ENCODE results near the gene TBC1D9B. TPM values are rescaled to one million over a fixed set of nuclear protein-coding genes. Genes with fewer than 3 reads are reported as not detected.

TBC1D9B gene
- total RNA-seq, 2 experiments from 2014 or later, result 92.4 to 94.6 TPM

DNA sequence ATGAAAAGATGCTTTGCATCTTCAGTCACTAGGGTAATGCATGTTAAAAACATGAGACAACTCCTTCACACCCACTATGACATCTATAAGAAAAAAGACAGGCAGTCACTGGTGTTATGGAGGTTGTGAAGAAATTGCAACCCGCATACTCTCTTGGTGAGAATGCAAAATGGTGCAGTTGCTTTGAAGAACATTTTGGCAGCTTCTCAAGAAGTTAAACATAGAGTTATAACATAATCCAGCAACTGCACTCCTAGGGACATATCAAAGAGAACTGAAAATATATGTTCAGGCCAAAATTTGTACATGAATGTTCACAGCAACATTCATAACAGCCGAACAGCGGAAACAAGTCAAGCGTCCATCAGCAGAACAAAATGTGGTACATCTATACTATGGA is 46.3 kb upstream of the TBC1D9B start:
- ATAC-seq, result no peak
- Mint-ChIP-seq H3K27me3 (no peaks in the 10 kb centered on the region), H3K36me3 (ENCODE audit: low read depth) (no peaks in the 10 kb centered on the region), H3K4me1 (ENCODE audit: low read depth) (no peaks in the 10 kb centered on the region), H3K27ac (no peak overlapping the region), H3K4me3 (no peak overlapping the region), H3K9me3 (no peaks in the 10 kb centered on the region)
- no peak for TF ChIP-seq CTCF (IDR thresholded peaks at IDR 0.05)
- POLR2A ChIA-PET, result no interaction called here
- intact Hi-C loops (cut with micrococcal nuclease), result no loop called here
- CTCF ChIA-PET, result no interaction called here
- DNase-seq, result no peak

DNA sequence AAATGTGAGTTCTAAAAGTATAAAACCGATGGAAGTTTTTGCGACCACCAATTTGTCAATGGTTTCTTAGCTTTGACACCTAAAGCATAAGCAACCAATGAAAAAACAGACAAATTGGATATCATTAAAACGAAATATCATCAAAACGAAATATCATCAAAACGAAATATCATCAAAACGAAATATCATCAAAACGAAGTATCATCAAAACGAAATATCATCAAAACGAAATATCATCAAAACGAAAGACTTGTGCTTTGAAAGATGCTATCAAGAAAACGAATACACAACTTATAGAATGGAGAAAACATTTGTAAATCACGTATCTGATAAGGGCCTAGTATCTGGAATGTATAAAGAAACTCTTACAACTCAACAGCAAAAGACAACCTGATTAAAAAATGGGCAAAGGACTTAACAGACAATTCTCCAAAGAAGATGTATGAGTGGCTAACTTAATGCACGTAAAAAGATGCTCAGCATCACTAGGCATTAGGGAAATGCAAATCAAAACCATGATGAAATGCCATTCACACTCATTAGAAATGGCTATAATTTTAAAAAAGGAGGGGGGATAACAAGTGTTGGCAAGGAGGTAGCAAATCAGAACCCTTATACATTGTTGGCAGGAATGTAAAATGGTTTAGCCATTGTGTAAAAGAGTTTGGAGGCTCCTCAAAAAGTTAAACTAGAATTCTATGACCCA is 29.4 kb upstream of the TBC1D9B start:
- ATAC-seq (no peak), DNase-seq (no peak)
- no peak for TF ChIP-seq CTCF (IDR thresholded peaks at IDR 0.05)
- ChIA-PET POLR2A (no interaction called here), CTCF (no interaction called here)
- Mint-ChIP-seq H3K27me3 (peaks cover 1% of the 10 kb centered on the region), H3K27ac (no peak overlapping the region), H3K36me3 (ENCODE audit: low read depth) (no peaks in the 10 kb centered on the region), H3K9me3 (no peaks in the 10 kb centered on the region), H3K4me3 (no peak overlapping the region), H3K4me1 (ENCODE audit: low read depth) (no peaks in the 10 kb centered on the region)
- intact Hi-C loops (cut with micrococcal nuclease), result no loop called here

DNA sequence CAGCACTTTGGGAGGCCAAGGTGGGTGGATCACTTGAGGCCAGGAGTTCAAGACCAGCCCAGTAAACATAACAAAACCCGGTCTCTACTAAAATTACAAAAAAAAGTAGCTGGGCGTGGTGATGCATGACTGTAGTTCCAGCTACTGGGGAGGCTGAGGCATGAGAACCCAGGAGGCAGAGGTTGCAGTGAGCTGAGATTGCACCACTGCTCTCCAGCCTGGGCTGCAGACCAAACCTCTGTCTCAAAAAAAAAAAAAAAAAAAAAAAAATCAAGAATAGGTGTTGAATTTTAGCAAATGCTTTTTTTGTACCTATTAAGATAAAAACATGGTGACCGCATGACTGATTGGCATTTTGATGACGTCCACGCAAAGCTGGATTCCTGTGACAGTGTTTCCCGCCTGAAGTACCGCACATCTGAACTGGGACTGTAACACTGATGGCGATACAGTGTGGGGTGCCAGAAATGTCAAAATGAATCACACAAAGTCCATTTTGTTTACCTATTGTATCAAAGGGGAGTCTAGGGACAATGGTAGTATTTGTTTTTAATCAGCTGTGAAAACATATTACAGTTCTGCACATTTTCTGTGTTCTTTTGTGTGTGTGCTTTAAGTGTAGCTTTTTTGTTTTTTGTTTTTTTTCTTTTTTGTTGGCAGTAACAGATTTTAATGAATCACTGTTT is 23.2 kb upstream of the TBC1D9B start:
- no peaks in the 10 kb centered on the region for H3K36me3 Mint-ChIP-seq (ENCODE audit: low read depth)
- no peak overlapping the region for H3K27ac Mint-ChIP-seq
- H3K27me3 Mint-ChIP-seq, result no peaks in the 10 kb centered on the region
- TF ChIP-seq CTCF (IDR thresholded peaks at IDR 0.05), result no peak
- H3K4me1 Mint-ChIP-seq (ENCODE audit: low read depth), result no peaks in the 10 kb centered on the region
- intact Hi-C loops (cut with micrococcal nuclease), result no loop called here
- POLR2A ChIA-PET, result no interaction called here
- no peak for DNase-seq
- no peak overlapping the region for H3K4me3 Mint-ChIP-seq
- no peak for ATAC-seq
- CTCF ChIA-PET, result no interaction called here
- H3K9me3 Mint-ChIP-seq, result no peaks in the 10 kb centered on the region

- Mint-ChIP-seq H3K4me3 (no peak overlapping the region), H3K27ac (no peak overlapping the region), H3K4me1 (ENCODE audit: low read depth) (no peaks in the 10 kb centered on the region), H3K27me3 (no peaks in the 10 kb centered on the region), H3K36me3 (ENCODE audit: low read depth) (no peaks in the 10 kb centered on the region), H3K9me3 (no peaks in the 10 kb centered on the region)
- ChIA-PET CTCF (no interaction called here), POLR2A (no interaction called here)
- ATAC-seq, result no peak
- TF ChIP-seq CTCF (IDR thresholded peaks at IDR 0.05), result no peak
- DNase-seq, result no peak
- intact Hi-C loops (cut with micrococcal nuclease), result no loop called here
Observed at GRCh38 chr5:179927824-179928223, 20.1 kb upstream of the TBC1D9B start.

DNA sequence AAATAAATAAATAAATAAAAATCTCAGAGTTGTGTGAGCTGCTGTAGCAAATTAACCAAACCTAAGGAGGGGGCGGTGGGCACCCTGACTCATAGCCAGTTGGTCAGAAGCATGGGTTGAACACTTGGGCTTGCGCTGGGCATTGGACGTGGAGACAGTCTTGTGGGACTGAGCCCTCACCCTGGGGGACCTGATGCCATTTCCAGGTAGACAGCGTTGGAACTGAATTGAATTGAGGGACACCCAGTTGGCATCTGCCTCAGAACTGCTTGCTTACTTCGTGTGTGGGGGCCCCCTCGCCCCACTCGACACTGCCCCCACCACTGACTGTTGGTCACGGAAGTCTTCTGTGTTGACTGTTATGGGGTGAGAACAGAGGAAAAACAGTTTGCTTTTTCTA is 19.0 kb upstream of the TBC1D9B start:
- no peaks in the 10 kb centered on the region for H3K36me3 Mint-ChIP-seq (ENCODE audit: low read depth)
- no peaks in the 10 kb centered on the region for H3K9me3 Mint-ChIP-seq
- H3K27me3 Mint-ChIP-seq, result no peaks in the 10 kb centered on the region
- intact Hi-C loops (cut with micrococcal nuclease), result no loop called here
- H3K4me1 Mint-ChIP-seq (ENCODE audit: low read depth), result no peaks in the 10 kb centered on the region
- ATAC-seq (no peak), DNase-seq (no peak)
- no peak overlapping the region for H3K27ac Mint-ChIP-seq
- ChIA-PET POLR2A (no interaction called here), CTCF (no interaction called here)
- no peak overlapping the region for H3K4me3 Mint-ChIP-seq
- TF ChIP-seq CTCF (IDR thresholded peaks at IDR 0.05), result no peak
